H1 (cell line): ENCODE results near the gene ASTN1. TPM values are rescaled to one million over a fixed set of nuclear protein-coding genes. Genes with fewer than 3 reads are reported as not detected.
A peak's percentile ranks its signal among the peaks of the same experiment; 100 is the strongest.

ENCODE experiments used
- CTCF ChIA-PET: fragments of 300-600 bp; sonication (Branson Sonifier 250); formaldehyde crosslinking; loops from one replicate; lab custom pipeline; 2021; ENCODE audit not compliant: partially characterized antibody; lab: Charles Lee
- POLR2A ChIA-PET: fragments of 300-600 bp; sonication (Branson Sonifier 250); formaldehyde crosslinking; loops from one replicate; lab custom pipeline; 2021; ENCODE audit warnings: inconsistent platforms; ENCODE audit not compliant: partially characterized antibody; lab: Charles Lee
- DNase-seq, 2 experiments: peaks; one replicate each; pipeline versions ENCODE4 v3.0.0 to v3.0.0-alpha.2; 2010 to 2022; ENCODE audit warnings: low spot score in 2 of 2, low read depth in 1 of 2, mixed read lengths in 1 of 2
- FAIRE-seq: peaks from 2 replicates; lab custom pipeline; 2011; peaks lifted over from hg19 to GRCh38; lab: Jason Lieb, UNC
- H2AFZ ChIP-seq: 2 replicates; pipeline ENCODE4 v1.8.1; 2012; ENCODE audit warnings: low read length, inconsistent platforms
- H2AK5ac ChIP-seq: 2 replicates; pipeline ENCODE4 v1.6.1; 2013; ENCODE audit warnings: low read depth, low read length
- H2BK120ac ChIP-seq: replicated peaks from 2 replicates; pipeline ENCODE3; 2013; ENCODE audit warnings: low read depth, low read length, inconsistent platforms
- H2BK12ac ChIP-seq: 2 replicates; pipeline ENCODE4 v1.6.1; 2013; ENCODE audit warnings: low read depth, low read length
- H2BK15ac ChIP-seq: 2 replicates; pipeline ENCODE4 v1.6.1; 2013; ENCODE audit warnings: low read length
- H2BK20ac ChIP-seq: 2 replicates; pipeline ENCODE4 v1.6.1; 2013; ENCODE audit warnings: low read length
- H2BK5ac ChIP-seq: 2 replicates; pipeline ENCODE4 v1.6.1; 2013; ENCODE audit warnings: low read depth, low read length
- H3K14ac ChIP-seq: 2 replicates; pipeline ENCODE4 v1.6.1; 2013; ENCODE audit warnings: inconsistent platforms; ENCODE audit not compliant: insufficient read length
- H3K18ac ChIP-seq: 2 replicates; pipeline ENCODE4 v1.6.1; 2013; ENCODE audit warnings: low read length; ENCODE audit errors: extremely low read depth
- H3K23ac ChIP-seq: 2 replicates; pipeline ENCODE4 v1.6.1; 2013; ENCODE audit warnings: inconsistent platforms; ENCODE audit not compliant: insufficient read length
- H3K23me2 ChIP-seq: 2 replicates; pipeline ENCODE4 v1.6.1; 2013; ENCODE audit warnings: low read depth, low read length
- H3K27ac ChIP-seq: 2 replicates; pipeline ENCODE4 v1.6.1; 2011; ENCODE audit warnings: low read depth, low read length, inconsistent platforms
- H3K27me3 ChIP-seq, 4 experiments: replicated peaks in 1 of 4; 1 replicate in 1 of 4; 2 replicates in 3 of 4; pipeline versions ENCODE4 v1.6.1 to v1.8.1; 2011 to 2013; ENCODE audit warnings: low read length in 3 of 4, mild to moderate bottlenecking in 3 of 4, inconsistent platforms in 2 of 4, mixed read lengths in 2 of 4, moderate library complexity in 1 of 4; ENCODE audit not compliant: control insufficient read depth in 3 of 4, insufficient read depth in 3 of 4; ENCODE audit errors: extremely low read depth in 1 of 4
- H3K36me3 ChIP-seq, 4 experiments: 2 replicates each; pipeline versions ENCODE4 v1.6.1 to v1.8.1; 2011 to 2013; ENCODE audit warnings: mild to moderate bottlenecking in 4 of 4, low read length in 3 of 4, moderate library complexity in 2 of 4, control low read depth in 1 of 4, inconsistent platforms in 1 of 4; ENCODE audit not compliant: insufficient read depth in 4 of 4, control insufficient read depth in 2 of 4
- H3K4ac ChIP-seq: replicated peaks from 2 replicates; pipeline ENCODE3; 2013; ENCODE audit warnings: low read length, low read depth, mixed read lengths, inconsistent platforms; ENCODE audit not compliant: insufficient read length
- H3K4me1 ChIP-seq, 4 experiments: replicated peaks in 1 of 4; 1 replicate in 1 of 4; 2 replicates in 3 of 4; pipeline versions ENCODE4 v1.6.1 to v1.8.1; 2011 to 2013; ENCODE audit warnings: low read length in 3 of 4, inconsistent platforms in 2 of 4, mixed read lengths in 1 of 4; ENCODE audit not compliant: insufficient read depth in 4 of 4, control insufficient read depth in 3 of 4
- H3K4me2 ChIP-seq, 2 experiments: 2 replicates each; pipeline versions ENCODE4 v1.6.1 to v1.8.1; 2011 to 2013; ENCODE audit warnings: low read depth in 2 of 2, low read length in 2 of 2, control low read depth in 1 of 2, inconsistent platforms in 1 of 2, mild to moderate bottlenecking in 1 of 2; ENCODE audit not compliant: insufficient read depth in 1 of 2
- H3K4me3 ChIP-seq, 4 experiments: fragments of 200-600, 300-600 bp in 1 of 4; sonication (generic), shearing (Covaris generic), sonication (Bioruptor Twin) in 1 of 4; 2 replicates each; pipeline versions ENCODE4 v1.5.1 to v1.8.1; 2011 to 2016; ENCODE audit warnings: low read length in 4 of 4, low read depth in 3 of 4, control low read depth in 2 of 4, inconsistent platforms in 2 of 4, mild to moderate bottlenecking in 2 of 4, mixed read lengths in 1 of 4, moderate library complexity in 1 of 4; ENCODE audit not compliant: insufficient read depth in 2 of 4; ENCODE audit errors: extremely low read depth in 1 of 4
- H3K56ac ChIP-seq: replicated peaks from 2 replicates; pipeline ENCODE3; 2013; ENCODE audit warnings: low read depth, mild to moderate bottlenecking, mixed read lengths, low read length, inconsistent platforms; ENCODE audit not compliant: insufficient read length
- H3K79me1 ChIP-seq: 2 replicates; pipeline ENCODE4 v1.6.1; 2013; ENCODE audit warnings: low read depth, low read length, control low read depth
- H3K79me2 ChIP-seq, 2 experiments: 2 replicates each; pipeline versions ENCODE4 v1.6.1 to v1.8.1; 2012 to 2013; ENCODE audit warnings: low read length in 2 of 2, mild to moderate bottlenecking in 2 of 2, inconsistent platforms in 1 of 2; ENCODE audit not compliant: insufficient read depth in 2 of 2, control insufficient read depth in 1 of 2
- H3K9ac ChIP-seq, 4 experiments: replicated peaks in 1 of 4; 1 replicate in 1 of 4; 2 replicates in 3 of 4; pipeline versions ENCODE4 v1.6.1 to v1.8.1; 2011 to 2013; ENCODE audit warnings: low read depth in 3 of 4, low read length in 3 of 4, control low read depth in 2 of 4, mild to moderate bottlenecking in 2 of 4, moderate library complexity in 2 of 4, inconsistent platforms in 1 of 4; ENCODE audit errors: extremely low read depth in 1 of 4
- H3K9me3 ChIP-seq, 2 experiments: 2 replicates each; pipeline versions ENCODE4 v1.6.1 to v1.8.1; 2012 to 2013; ENCODE audit warnings: mild to moderate bottlenecking in 2 of 2, moderate library complexity in 2 of 2, control low read depth in 1 of 2, inconsistent platforms in 1 of 2, low read depth in 1 of 2, low read length in 1 of 2, mixed read lengths in 1 of 2; ENCODE audit not compliant: insufficient read depth in 2 of 2
- H4K20me1 ChIP-seq, 2 experiments: replicated peaks in 1 of 2; 2 replicates each; pipeline versions ENCODE3 to v1.8.1; 2011 to 2013; ENCODE audit warnings: inconsistent platforms in 2 of 2, low read length in 2 of 2, mild to moderate bottlenecking in 1 of 2; ENCODE audit not compliant: insufficient read depth in 2 of 2, control insufficient read depth in 1 of 2
- H4K5ac ChIP-seq: 2 replicates; pipeline ENCODE4 v1.6.1; 2013; ENCODE audit warnings: low read length, low read depth, mixed read lengths, inconsistent platforms; ENCODE audit not compliant: insufficient read length
- H4K8ac ChIP-seq: 2 replicates; pipeline ENCODE4 v1.8.0; 2013; ENCODE audit warnings: mild to moderate bottlenecking, moderate library complexity, low read length, inconsistent platforms; ENCODE audit not compliant: insufficient read depth; ENCODE audit errors: extremely low read depth
- H4K91ac ChIP-seq: replicated peaks from 2 replicates; pipeline ENCODE3; 2013; ENCODE audit warnings: low read length, mixed read lengths, inconsistent platforms; ENCODE audit not compliant: insufficient read length
- ASH2L ChIP-seq: fragments of 200-600, 300-600 bp; sonication (generic); IDR thresholded peaks from one replicate; pipeline ENCODE4 v1.7.1; 2017; ENCODE audit warnings: low read length
- BACH1 ChIP-seq: IDR thresholded peaks from 2 replicates; pipeline ENCODE4 v1.6.1; 2012; ENCODE audit warnings: low read length, improper control_type of control experiment
- CEBPB ChIP-seq: IDR thresholded peaks from 2 replicates; pipeline ENCODE4 v1.6.1; 2012; ENCODE audit warnings: low read depth, low read length
- JUND ChIP-seq: IDR thresholded peaks from 2 replicates; pipeline ENCODE4 v1.6.1; 2011; ENCODE audit warnings: mild to moderate bottlenecking, improper control_type of control experiment, low read length
- NRF1 ChIP-seq: IDR thresholded peaks from 2 replicates; pipeline ENCODE4 v1.6.1; 2011; ENCODE audit warnings: mild to moderate bottlenecking, low read depth, low read length, improper control_type of control experiment
- RBBP5 ChIP-seq: IDR thresholded peaks from 2 replicates; pipeline ENCODE4 v1.7.1; 2012; ENCODE audit warnings: low read depth, mild to moderate bottlenecking, inconsistent platforms, low read length, moderate library complexity, borderline replicate concordance
- RNF2 ChIP-seq: fragments of 200-900, 300-1000 bp; sonication (generic); IDR thresholded peaks from 2 replicates; pipeline ENCODE4 v1.7.1; 2016; ENCODE audit warnings: borderline replicate concordance, low read depth, mild to moderate bottlenecking, antibody characterized with exemption, low read length; ENCODE audit not compliant: poor library complexity, severe bottlenecking; ENCODE audit errors: missing control alignments
- TAF1 ChIP-seq: IDR thresholded peaks from 2 replicates; pipeline ENCODE4 v1.6.1; 2011; ENCODE audit warnings: mild to moderate bottlenecking, low read depth, low read length
- TBP ChIP-seq: IDR thresholded peaks from 2 replicates; pipeline ENCODE4 v1.6.1; 2011; ENCODE audit warnings: low read depth, low read length, improper control_type of control experiment
- WGBS, 2 experiments: shearing (Covaris generic) in 1 of 2; methylation state at CpG; one replicate each; pipeline versions ENCODE4 v1.1.6 to v1.1.7; 2013 to 2015; ENCODE audit warnings: low lambda C conversion rate in 2 of 2, mixed read lengths in 2 of 2, inconsistent platforms in 1 of 2, low coverage in 1 of 2, missing lambda C conversion rate in 1 of 2; ENCODE audit not compliant: insufficient replicate concordance in 2 of 2, insufficient coverage in 1 of 2, insufficient read length in 1 of 2; ENCODE audit errors: extremely low coverage in 1 of 2, missing lambda C conversion rate in 1 of 2; 5-methylcytosine and 5-hydroxymethylcytosine counted together
- polyA plus RNA-seq, 7 experiments: library from polyadenylated mRNA; depleted of rRNA in 3 of 7; stranded (reverse) in 5 of 7; unstranded in 2 of 7; fragments of >200 nt in 5 of 7; fragments of 200-250 nt in 2 of 7; gene quantifications; 1 replicate in 5 of 7; 2 replicates in 1 of 7; 4 replicates in 1 of 7; pipeline versions ENCODE4 v1.2.1 to v1.2.3, GENCODE V29; 2011 to 2013; ENCODE audit warnings: missing spikeins in 2 of 7, mixed read lengths in 2 of 7
- total RNA-seq: library from RNA; stranded (reverse); fragmentation: NEBNext Ultra II Directional; extraction: Animal tissue kit (Norgen Biotek cat#: 25700); gene quantifications from 2 replicates; pipeline ENCODE4 v1.2.1, GENCODE V29; 2021
- TF ChIP-seq, protein P1 (sequence below): IDR thresholded peaks from 2 replicates; pipeline ENCODE4 v1.6.1; 2012; ENCODE audit warnings: inconsistent platforms
- TF ChIP-seq, protein P2 (sequence below): IDR thresholded peaks from 2 replicates; pipeline ENCODE4 v1.6.1; 2012; ENCODE audit warnings: low read length, inconsistent platforms

Gene ASTN1
- total and polyA plus RNA-seq, 2 of the 8 experiments (the other 6 are each of a cell fraction or from before 2014, with no cell fraction given), result 2.9 to 4.1 TPM

- Histone ChIP-seq H2BK20ac (no peak overlapping the region), H2BK5ac (no peak overlapping the region), H3K4me1 (peaks cover 0 to 9% (median 5%) of the 10 kb centered on the region in 4 experiments; a peak in 5 of 7 replicates), H2BK12ac (no peak overlapping the region), H3K18ac (no peak overlapping the region), H2AK5ac (no peak overlapping the region), H4K5ac (no peak overlapping the region), H4K20me1 (peaks cover 0 to 2% of the 10 kb centered on the region in 2 experiments), H3K23me2 (0 out of 2 replicates have a peak, but pooled peaks cover 3% of the 10 kb centered on the region), H3K4ac (no peak overlapping the region), H3K79me2 (no peaks in the 10 kb centered on the region), H3K9ac (no peak overlapping the region), H4K91ac (no peak overlapping the region), H3K27ac (no peak overlapping the region), H2AFZ (no peak overlapping the region), H3K4me3 (no peak overlapping the region), H4K8ac (no peak overlapping the region), H3K23ac (no peak overlapping the region), H3K56ac (no peak overlapping the region), H3K4me2 (peak overlapping the region in 1 of 2 experiments; percentile 23; a peak in 1 of 4 replicates), H2BK120ac (no peak overlapping the region), H3K36me3 (no peaks in the 10 kb centered on the region), H3K27me3 (no peaks in the 10 kb centered on the region), H3K9me3 (no peaks in the 10 kb centered on the region), H2BK15ac (no peak overlapping the region), H3K79me1 (no peaks in the 10 kb centered on the region), H3K14ac (no peak overlapping the region)
- DNase-seq, result peak; percentile 10 to 56
- POLR2A ChIA-PET, result no interaction called here
- FAIRE-seq, result peak; percentile 58
- WGBS, 2 experiments, result 39% methylated on average over 4 of the region's 4 CpGs; no CpG with 5 or more reads in 1 of the 2 experiments
- CTCF ChIA-PET, result interaction anchor here (0.8 kb wide), 1 partner anchor 10 kb away, joined by 3 read pairs; no protein-coding TSS in a partner anchor
- TF ChIP-seq ASH2L, result no peak
- TF ChIP-seq NRF1, result no peak
- no peak for TF ChIP-seq TAF1
- peak; percentile 70; the same call in 1 of the 2 replicates for TF ChIP-seq JUND
- TF ChIP-seq RNF2, result no peak
- TF ChIP-seq, protein P1, sequence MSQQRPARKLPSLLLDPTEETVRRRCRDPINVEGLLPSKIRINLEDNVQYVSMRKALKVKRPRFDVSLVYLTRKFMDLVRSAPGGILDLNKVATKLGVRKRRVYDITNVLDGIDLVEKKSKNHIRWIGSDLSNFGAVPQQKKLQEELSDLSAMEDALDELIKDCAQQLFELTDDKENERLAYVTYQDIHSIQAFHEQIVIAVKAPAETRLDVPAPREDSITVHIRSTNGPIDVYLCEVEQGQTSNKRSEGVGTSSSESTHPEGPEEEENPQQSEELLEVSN, result no peak
- no peak for TF ChIP-seq RBBP5
- no peak for TF ChIP-seq TBP
- no peak for TF ChIP-seq BACH1
- TF ChIP-seq, protein P2, sequence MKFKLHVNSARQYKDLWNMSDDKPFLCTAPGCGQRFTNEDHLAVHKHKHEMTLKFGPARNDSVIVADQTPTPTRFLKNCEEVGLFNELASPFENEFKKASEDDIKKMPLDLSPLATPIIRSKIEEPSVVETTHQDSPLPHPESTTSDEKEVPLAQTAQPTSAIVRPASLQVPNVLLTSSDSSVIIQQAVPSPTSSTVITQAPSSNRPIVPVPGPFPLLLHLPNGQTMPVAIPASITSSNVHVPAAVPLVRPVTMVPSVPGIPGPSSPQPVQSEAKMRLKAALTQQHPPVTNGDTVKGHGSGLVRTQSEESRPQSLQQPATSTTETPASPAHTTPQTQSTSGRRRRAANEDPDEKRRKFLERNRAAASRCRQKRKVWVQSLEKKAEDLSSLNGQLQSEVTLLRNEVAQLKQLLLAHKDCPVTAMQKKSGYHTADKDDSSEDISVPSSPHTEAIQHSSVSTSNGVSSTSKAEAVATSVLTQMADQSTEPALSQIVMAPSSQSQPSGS, result no peak
- TF ChIP-seq CEBPB, result peak; percentile 43; the same call in 1 of the 2 replicates
Observed at GRCh38 chr1:176996456-176997090, 167.9 kb downstream of the ASTN1 start.
